Loucy (cell line): ENCODE results near the gene LY6G5B.

ENCODE experiments used
- H2AFZ ChIP-seq: fragments of 200-600 bp; sonication (generic); 2 replicates; pipeline ENCODE4 v1.6.0; 2016; ENCODE audit warnings: antibody characterized with exemption, mild to moderate bottlenecking, low read length, moderate library complexity
- H3F3A ChIP-seq: fragments of 200-600 bp; 2 replicates; pipeline ENCODE4 v1.6.0; 2016; ENCODE audit warnings: antibody characterized with exemption, low read depth, mild to moderate bottlenecking
- H3K27me3 ChIP-seq: fragments of 200-600 bp; sonication (generic); 2 replicates; pipeline ENCODE4 v1.6.1; 2014; ENCODE audit warnings: low read length, mild to moderate bottlenecking; ENCODE audit not compliant: insufficient read depth, poor library complexity, severe bottlenecking
- H3K36me3 ChIP-seq: fragments of 200-600 bp; sonication (generic); 2 replicates; pipeline ENCODE4 v1.6.1; 2016; ENCODE audit warnings: low read length; ENCODE audit not compliant: insufficient read depth
- H3K4me1 ChIP-seq: fragments of 200-600 bp; sonication (generic); 2 replicates; pipeline ENCODE4 v1.5.1; 2014; ENCODE audit warnings: low read length, mild to moderate bottlenecking; ENCODE audit not compliant: insufficient read depth, poor library complexity, severe bottlenecking
- H3K4me2 ChIP-seq: fragments of 200-600 bp; sonication (generic); 2 replicates; pipeline ENCODE4 v1.6.0; 2014; ENCODE audit warnings: antibody characterized with exemption, low read length, low read depth, mild to moderate bottlenecking; ENCODE audit not compliant: poor library complexity, severe bottlenecking
- H3K4me3 ChIP-seq: fragments of 200-600 bp; sonication (generic); 2 replicates; pipeline ENCODE4 v1.5.1; 2014; ENCODE audit warnings: low read length, mild to moderate bottlenecking, mixed read lengths; ENCODE audit not compliant: poor library complexity, severe bottlenecking
- H3K79me2 ChIP-seq: fragments of 200-600 bp; sonication (generic); 2 replicates; pipeline ENCODE4 v1.6.1; 2014; ENCODE audit warnings: low read length; ENCODE audit not compliant: insufficient read depth
- H3K9ac ChIP-seq: fragments of 200-600 bp; sonication (generic); 2 replicates; pipeline ENCODE4 v1.6.0; 2014; ENCODE audit warnings: mild to moderate bottlenecking, low read depth, low read length, moderate library complexity; ENCODE audit not compliant: poor library complexity, severe bottlenecking
- H3K9me2 ChIP-seq: fragments of 200-600 bp; sonication (generic); replicated peaks from 2 replicates; pipeline ENCODE4 v1.6.1; 2016; ENCODE audit warnings: low read depth, low read length, mixed read lengths
- H3K9me3 ChIP-seq: fragments of 200-600 bp; sonication (generic); 2 replicates; pipeline ENCODE4 v1.6.1; 2014; ENCODE audit warnings: mild to moderate bottlenecking, antibody characterized with exemption, low read length, low read depth; ENCODE audit not compliant: insufficient read depth
- H4K20me1 ChIP-seq: fragments of 200-600 bp; sonication (generic); 2 replicates; pipeline ENCODE4 v1.6.0; 2014; ENCODE audit warnings: antibody characterized with exemption, low read length, mild to moderate bottlenecking; ENCODE audit not compliant: insufficient read depth, poor library complexity, severe bottlenecking
- CTCF ChIP-seq: fragments of 200-600 bp; sonication (generic); conservative IDR thresholded peaks from 2 replicates; pipeline ENCODE4 v1.5.1; 2014; ENCODE audit warnings: mild to moderate bottlenecking, antibody characterized with exemption, low read length
- EZH2phosphoT487 ChIP-seq: fragments of 200-600 bp; IDR thresholded peaks from 2 replicates; pipeline ENCODE4 v1.6.1; 2018; ENCODE audit warnings: antibody characterized with exemption, mild to moderate bottlenecking, moderate library complexity, borderline replicate concordance

Gene LY6G5B

GRCh38 chr6:31626952-31627351, 42.8 kb upstream of the LY6G5B start:
- TF ChIP-seq CTCF (no peak), EZH2phosphoT487 (no peak)
- Histone ChIP-seq H3K27me3 (no peaks in the 10 kb centered on the region), H3K4me2 (peak overlapping the region; percentile 18), H4K20me1 (peaks cover 95% of the 10 kb centered on the region), H3K36me3 (peaks cover 91% of the 10 kb centered on the region), H3F3A (no peaks in the 10 kb centered on the region), H2AFZ (no peak overlapping the region), H3K4me1 (peaks cover 32% of the 10 kb centered on the region), H3K4me3 (no peak overlapping the region), H3K9me2 (no peaks in the 10 kb centered on the region), H3K79me2 (peaks cover 99% of the 10 kb centered on the region), H3K9me3 (no peaks in the 10 kb centered on the region), H3K9ac (no peak overlapping the region)

- no peaks in the 10 kb centered on the region for H3K27me3 ChIP-seq
- H3K9me3 ChIP-seq = no peaks in the 10 kb centered on the region
- peaks cover 30% of the 10 kb centered on the region for H3K4me1 ChIP-seq
- H3F3A ChIP-seq = no peaks in the 10 kb centered on the region
- H3K79me2 ChIP-seq = peaks cover 99% of the 10 kb centered on the region
- H3K4me3 ChIP-seq = no peak overlapping the region
- H4K20me1 ChIP-seq = peaks cover 95% of the 10 kb centered on the region
- H3K9ac ChIP-seq = no peak overlapping the region
- no peak overlapping the region for H2AFZ ChIP-seq
- H3K9me2 ChIP-seq = no peaks in the 10 kb centered on the region
- no peak for TF ChIP-seq CTCF
- no peak for TF ChIP-seq EZH2phosphoT487
- peak overlapping the region; percentile 30 for H3K4me2 ChIP-seq
- peaks cover 96% of the 10 kb centered on the region for H3K36me3 ChIP-seq
Measured at GRCh38 chr6:31627690-31628287, 42.0 kb upstream of the LY6G5B start.

- H3K4me2 ChIP-seq = no peak overlapping the region
- no peaks in the 10 kb centered on the region for H3F3A ChIP-seq
- H3K4me1 ChIP-seq = peaks cover 20% of the 10 kb centered on the region
- no peak overlapping the region for H3K9ac ChIP-seq
- no peaks in the 10 kb centered on the region for H3K9me2 ChIP-seq
- H3K4me3 ChIP-seq = no peak overlapping the region
- peaks cover 98% of the 10 kb centered on the region for H3K36me3 ChIP-seq
- no peaks in the 10 kb centered on the region for H3K9me3 ChIP-seq
- peaks cover 98% of the 10 kb centered on the region for H3K79me2 ChIP-seq
- TF ChIP-seq EZH2phosphoT487 (no peak), CTCF (no peak)
- no peaks in the 10 kb centered on the region for H3K27me3 ChIP-seq
- H4K20me1 ChIP-seq = peaks cover 95% of the 10 kb centered on the region
- H2AFZ ChIP-seq = no peak overlapping the region
Measured at GRCh38 chr6:31629014-31629413, 40.8 kb upstream of the LY6G5B start.
